GM19455 (cell line): ENCODE data around the gene MCU.
"Not testable (repeated sequence)": the region's sequence is repeated elsewhere in the genome, so short reads cannot be mapped to it uniquely, and the experiment has no call there.

Source experiments
- ATAC-seq: cut with Tn5 transposase; IDR thresholded peaks from one replicate; pipeline ENCODE4 v1.9.1; 2021; ENCODE audit not compliant: unreplicated experiment

MCU gene

DNA sequence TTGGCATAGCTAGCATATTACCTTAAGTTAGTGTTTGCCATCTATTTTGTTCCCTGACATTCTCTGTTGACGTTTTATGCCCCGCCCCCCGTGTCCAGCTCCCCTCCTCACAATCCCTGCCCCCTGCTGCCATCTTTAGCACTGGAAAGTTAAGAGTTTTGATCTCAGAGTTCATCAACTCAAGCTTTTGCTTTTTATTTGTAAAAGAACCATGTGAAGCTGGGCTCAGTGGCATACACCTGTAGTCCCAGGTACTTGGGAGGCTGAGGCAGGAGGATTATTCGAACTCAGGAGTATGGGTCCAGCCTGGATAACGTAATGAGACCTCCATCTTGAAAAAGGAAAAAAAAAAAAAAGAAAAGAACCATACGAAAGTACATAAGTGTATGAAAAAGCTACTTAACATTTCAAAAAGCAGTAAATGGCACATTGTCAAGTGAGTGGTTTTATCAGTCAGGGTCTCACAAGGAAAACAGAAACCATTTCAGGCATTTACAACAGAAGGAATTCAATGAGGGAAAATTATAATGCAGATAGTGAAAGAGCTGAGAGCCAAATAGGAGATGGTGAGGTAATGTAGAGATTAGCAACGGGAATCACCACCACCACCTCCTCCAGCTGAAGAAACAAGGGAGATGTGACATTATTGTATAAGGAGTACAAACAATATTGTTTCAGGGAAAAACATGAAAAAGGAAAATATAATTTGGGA, 64.9 kb downstream of the MCU start:
- ATAC-seq, result no peak

DNA sequence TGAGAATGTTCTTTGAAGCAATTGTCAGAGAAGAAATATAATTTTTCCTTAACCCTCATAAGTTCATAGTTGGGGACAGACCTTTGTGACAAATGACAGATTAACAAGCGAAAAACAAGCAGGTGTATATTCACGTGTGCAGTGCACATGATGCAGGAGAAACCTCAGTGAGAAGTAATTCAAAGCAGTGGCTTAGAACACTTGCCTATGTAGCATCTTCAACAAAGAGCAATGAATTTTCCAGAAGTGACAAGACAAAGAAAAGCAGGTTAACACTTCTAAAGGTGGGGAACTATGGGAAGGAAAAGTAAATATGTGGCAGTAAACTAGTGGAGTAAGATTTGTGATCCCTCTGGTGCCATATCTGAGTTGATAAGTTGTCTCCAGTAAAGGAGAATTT, 65.8 kb downstream of the MCU start:
- ATAC-seq, result no peak

DNA sequence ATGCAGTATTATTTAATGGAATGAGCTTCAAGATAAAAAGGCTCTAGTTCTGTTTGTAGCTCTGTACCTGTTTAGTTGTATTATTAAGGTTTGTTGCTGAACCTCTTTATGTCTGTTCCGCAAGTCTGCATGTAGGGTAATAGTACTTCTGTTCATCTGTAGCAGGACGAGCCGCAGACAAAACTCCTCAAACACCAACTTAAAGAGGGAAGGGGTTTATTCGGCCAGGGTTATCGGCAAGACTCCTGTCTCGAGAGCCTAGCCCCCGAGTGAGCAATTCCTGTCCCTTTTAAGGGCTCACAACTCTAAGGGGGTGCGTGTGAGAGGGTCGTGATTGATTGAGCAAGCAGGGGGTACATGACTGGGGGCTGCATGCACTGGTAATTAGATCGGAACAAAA, 67.0 kb downstream of the MCU start:
- not testable (repeated sequence) for ATAC-seq

DNA sequence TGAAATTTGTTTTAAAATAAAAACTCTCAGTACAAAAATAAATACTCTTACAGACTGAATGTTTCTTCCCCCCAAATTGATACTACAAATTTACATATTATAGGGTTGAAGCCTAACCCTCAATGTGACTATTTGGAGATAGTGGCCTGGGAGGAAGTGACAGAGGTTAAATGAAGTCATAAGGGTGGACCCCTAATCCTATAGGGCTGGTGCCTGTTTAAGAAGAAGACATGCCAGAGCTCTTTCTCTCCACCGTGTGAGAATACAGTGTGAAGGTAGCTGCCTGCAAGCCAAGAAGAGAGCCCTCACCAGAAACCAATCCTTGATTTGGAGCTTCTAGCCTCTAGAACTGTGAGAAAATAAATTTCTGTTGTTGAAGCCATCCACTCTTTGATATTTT, 67.6 kb downstream of the MCU start:
- ATAC-seq, result no peak

DNA sequence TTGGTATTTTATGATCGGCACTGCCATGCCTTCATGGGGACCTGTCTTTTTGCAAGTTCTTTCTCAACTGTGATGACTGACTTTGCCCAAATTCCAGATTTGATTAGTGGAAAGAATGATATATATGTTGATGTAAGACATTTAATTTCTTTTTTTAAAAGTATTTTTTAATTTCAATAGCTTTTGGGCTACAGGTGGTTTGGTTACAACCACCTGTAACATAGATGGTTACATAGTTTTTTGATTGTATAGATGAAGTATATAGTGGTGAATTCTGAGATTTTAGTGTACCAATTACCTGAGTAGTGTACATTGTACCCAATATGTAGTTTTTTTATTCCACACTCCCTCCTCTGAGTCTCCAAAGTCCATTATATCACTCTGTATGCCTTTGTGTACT, 69.6 kb downstream of the MCU start:
- ATAC-seq, result no peak

DNA sequence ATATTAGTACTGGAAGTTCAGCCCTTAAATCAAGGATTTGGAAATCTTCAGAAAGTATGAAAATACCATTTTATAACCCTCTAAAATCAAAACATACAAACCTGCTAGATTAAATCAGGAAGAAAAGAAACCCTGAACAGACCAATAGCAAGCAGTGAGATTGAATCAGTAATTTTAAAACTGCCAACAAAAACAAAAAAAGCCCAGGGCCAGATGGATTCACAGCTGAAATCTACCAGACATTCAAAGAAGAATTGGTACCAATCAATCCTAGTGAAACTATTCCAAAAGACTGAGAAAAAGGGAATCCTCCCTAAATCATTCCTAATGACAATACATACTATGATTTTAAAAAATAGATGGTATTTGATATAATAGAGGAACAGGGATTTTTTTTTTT, 70.1 kb downstream of the MCU start:
- no peak for ATAC-seq

DNA sequence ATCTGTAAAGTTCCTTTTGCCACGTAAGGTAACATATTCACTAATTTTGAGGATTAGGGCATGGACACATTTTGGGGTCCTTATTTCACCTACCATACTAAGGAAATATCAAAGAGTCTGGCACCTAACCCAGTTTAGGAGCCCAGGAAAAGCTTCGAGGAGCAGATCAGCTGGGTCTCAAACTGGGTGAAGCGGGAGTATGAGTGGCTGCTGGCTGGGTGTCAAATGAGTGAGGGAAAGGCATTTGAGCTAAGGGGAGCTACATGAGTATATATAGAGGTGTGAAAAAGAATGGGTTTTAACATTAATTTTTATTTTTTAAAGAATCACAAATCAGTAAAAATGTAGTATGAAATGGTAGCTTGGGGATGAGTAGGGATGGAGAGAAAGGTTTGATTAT, 71.3 kb downstream of the MCU start:
- no peak for ATAC-seq

DNA sequence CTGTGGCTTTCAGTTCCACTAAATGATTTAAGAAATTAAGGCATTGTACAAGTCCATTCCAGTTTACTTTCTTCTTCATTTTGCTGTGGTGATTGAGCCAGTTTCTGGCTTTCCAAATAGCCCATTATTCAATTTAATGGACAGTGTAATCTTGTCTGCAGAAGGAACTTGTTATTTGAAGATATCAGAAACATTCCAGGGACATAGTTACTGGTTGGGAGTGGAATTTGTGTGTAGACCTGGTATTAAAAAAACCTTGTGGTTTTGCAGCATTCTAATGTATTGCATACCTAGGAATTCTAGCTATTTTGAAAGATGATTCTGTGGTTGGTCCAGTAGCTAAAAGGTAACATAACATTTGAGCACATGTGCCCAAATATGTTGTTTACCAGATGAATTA, 72.2 kb downstream of the MCU start:
- ATAC-seq, result no peak

DNA sequence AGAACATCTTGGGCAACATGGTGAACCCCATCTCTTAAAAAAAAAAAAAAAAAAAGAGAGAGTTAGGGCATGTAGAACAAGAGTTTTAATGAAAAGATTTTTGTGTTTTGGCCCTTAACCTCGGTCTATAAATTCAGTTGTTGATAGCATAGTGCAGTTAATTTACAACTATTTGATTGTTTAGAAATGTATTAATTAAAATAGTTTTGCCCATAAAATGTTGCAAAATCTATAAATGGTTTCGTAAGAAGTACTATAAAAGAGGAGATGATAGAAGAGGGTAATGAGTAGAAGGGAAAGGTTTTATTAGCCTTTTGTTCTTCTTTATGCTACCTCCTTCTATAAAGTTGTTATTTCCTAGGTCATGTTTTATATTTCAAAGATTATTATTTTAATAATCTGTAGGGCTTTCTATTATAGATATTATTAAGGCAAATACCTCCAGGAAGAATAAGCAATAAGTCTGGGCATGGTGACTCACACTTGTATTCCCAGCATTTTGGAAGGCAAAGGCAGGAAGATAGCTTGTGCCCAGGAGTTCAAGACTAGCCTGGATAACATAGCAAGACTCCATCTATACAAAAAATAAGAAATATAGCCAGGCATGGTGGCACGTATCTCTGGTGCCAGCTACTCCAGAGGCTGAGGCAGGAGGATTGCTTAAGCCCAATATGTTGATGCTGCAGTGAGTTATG, 73.3 kb downstream of the MCU start:
- no peak for ATAC-seq

DNA sequence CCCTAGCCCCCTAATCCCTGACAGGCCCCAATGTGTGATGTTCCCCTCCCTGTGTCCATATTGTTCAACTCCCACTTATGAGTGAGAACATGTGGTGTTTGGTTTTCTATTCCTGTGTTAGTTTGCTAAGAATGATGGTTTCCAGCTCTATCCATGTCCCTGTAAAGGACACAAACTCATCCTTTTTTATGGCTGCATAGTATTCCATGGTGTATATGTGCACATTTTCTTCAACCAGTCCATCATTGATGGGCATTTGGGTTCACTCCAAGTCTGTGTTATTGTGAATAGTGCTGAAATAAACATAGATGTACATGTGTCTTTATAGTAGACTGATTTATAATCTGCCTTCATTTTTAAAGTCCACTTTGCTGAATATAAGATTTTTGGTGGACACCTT, 79.3 kb downstream of the MCU start:
- not testable (repeated sequence) for ATAC-seq

DNA sequence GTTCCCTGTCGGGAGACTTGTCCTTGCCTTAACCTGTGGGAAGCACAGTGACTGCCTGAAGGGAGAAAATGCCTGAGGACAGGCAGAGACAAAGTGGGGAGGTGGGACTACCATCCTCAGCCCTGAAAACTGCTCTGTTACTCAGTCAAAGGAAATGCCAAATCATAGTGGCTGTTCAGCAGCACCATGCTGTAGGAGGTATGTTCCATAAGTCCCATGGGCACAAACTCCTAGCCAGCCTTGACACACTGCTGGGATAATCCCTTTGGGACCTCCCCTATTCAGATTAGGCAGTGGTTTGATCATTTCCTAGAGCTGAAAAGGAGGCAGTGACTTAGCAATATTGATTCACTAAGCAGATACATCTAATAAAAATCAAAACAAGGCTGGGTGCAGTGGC, 80.1 kb downstream of the MCU start:
- ATAC-seq, result no peak

DNA sequence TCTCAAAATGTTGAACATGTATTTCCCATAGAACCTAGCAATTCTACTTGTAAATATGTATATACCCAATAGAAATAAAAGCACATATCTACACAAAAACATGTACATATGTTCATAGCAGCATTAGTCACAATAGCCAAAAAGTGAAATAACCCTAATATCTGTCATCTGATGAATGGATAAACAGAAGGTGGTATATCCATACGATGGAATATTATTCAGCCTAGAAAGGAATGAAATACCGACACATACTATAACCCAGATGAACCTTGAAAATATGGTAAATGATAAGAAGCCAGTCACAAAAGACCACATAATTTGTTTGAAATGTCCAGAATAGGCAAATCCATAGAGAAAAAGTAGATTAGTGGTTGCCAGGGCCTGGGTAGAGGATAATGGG, 87.9 kb downstream of the MCU start:
- no peak for ATAC-seq

DNA sequence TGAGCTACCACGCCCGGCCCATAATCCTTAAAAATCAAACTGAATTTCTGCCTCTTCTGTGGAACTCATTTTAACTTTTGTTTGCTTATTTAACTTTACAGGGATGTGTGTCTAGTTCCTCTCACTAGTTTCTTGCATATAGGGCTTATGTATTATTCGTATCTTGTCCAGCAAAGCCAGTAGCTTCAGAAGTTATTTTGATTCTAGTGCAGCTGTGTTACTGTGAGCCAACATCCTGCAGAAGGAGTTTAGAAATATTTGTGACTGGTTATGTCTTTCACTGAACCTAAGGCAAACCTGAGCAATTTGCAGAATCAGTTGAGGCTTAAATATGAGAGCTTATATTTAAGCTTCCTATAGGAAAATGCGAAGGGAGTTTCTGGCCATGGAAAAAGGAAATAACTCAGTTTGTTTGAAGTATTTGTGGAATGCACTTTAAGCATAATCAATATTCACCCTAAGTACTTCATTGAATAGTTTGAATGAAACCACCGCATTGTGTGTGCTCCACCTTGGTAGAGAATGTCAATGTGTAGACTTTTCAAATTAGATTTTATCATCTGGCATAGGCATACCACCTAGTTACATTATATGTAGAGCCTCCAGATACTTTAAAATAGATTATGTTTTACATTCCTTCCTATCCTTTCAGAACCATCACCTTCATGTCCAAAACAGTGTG, 90.8 kb downstream of the MCU start:
- no peak for ATAC-seq

DNA sequence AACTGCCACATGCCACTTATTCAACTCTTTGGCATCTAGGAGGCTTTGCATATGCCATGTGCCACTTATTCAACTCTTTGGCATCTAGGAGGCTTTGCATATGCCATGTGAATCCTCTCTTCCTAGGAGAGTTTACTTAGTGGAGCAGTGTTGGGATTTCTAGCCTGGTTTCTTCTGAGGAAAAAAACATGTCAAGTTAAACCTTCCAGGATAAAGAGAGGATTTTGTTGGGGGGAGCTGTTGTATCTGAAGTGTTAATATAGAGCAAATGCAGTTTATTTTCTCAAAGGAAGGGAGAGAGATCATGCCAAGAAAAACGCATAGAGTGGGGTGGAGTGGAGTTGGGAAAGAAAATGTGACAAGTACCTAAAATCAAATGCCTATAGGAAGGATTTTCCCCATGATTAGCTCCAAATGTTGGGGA, 91.5 kb downstream of the MCU start:
- ATAC-seq, result no peak

DNA sequence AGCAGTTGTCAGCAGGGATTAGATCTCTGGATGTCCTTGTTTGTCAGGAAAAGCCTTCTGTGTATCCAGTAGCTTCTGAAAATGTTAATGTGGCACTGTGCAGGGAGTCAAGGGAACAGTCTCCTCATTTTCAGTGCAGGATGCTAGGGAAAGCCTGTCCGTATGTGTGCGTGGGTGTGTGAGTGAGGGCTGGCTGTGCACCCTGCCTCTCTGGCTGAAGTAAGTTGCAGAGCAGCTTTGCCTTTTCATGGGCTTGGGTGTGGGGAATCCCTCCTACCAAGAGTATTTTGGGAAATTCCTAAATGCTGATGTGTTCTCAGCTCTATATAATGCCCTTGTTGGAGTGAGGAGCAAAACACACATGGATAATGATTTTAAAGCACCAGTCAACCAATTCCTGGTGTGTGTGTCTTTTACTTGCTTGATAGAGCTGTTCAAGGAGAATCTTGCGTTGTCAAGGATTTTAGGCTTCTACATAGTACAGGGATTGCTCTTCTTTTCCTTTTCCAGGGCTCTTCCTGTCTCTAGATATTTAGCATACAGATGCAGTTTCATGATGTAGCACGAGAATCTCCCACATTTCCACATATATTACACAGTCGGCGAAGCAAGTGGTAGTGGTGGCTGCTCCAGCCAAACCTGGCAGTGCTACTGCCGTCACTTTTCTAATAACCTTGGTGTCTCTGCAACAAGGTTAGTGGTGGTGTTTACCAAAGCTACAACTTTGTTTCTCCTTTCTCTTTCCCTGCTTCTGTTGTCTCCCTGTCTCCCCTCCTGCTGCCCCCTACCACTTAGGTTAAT, 92.8 kb downstream of the MCU start:
- ATAC-seq, result no peak

DNA sequence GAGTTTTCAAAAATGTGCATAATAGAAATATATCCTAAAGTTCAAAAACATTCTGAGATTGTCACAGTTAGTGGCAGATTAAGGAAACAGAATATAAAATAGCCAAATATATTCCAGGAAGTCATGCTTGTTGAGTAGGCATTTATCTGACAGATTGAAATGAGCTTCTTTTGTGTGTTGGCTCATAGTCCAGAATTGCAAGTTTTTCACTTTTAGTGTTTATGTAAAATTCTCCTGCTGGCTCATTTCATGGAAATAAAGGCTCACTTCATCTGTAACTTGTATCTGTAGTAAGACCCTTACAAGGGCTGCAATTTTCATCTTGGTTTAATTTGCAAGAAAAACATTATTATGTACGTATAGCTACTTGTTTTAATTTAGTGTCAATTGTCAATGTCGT, 93.5 kb downstream of the MCU start:
- no peak for ATAC-seq

DNA sequence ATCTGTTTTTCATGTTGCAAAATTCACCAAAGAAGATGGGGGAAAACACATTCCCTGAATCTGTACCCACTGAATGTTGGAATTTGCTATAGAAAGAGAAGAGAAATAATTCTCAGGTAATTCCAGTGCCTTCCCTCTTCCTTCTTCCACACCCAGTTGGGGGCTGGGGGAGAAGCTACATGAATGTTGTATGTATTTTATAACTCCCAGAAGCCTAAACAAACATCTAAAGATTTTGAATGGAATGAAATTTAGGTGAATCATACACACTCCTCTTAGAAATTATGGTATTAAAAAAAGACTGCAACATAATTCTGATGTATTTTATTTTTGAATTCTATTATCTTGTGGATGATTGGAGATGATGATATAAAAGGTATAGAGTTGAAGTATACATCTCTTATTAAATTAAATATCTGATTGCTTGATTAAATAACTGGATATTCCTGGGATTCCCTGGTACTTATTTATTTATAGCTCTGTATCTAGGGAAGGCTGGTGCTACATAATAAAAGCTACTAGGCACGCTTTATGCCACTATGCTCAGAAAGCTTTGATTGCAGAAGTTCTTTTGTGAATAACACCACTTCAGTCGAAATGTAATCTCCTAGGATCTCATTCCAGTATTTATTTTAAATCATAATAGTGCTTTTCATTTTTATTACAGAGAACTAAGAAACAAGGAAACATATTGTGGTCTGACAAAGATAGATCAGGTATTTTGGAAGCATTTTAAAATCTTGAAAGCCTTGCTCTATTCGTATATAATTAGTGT, 98.5 kb downstream of the MCU start:
- no peak for ATAC-seq

DNA sequence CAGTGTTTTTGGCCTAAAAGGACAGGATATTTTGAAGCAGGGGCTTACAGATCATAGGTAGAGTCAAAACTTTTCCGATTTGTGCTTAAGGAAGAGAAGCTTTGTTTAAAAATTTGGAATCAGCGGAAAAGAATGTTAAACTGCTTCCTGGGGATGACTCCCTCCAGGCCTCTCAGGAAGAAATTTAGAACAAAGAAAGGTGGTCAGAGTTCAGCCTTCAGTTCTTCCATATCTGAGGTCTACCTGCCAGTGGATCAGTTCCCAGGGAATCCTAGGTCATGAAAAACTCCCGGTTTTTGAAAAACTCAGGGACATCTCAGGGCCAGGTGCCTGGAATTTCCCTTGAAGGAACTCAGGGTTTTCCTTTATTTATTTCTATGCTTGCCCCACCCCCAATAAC, 100.3 kb downstream of the MCU start:
- ATAC-seq, result no peak

DNA sequence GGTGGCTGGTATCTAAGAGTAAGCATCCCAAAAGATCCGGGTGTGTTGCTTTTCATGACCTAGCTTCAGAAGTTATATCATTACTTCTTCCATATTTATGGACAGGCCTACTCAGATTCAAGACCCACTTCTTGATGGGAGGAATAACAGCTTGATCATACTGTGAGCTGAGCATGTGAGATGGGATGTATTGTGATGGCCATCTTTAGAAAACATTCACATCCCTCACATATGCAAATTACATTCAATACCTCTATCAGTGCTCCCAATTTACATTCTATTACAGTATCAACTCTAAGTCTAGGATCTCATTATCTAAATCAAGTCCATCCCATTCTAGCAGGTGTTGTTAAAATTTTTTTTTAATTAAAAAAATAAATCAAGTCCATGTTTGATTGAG, 101.8 kb downstream of the MCU start:
- no peak for ATAC-seq

DNA sequence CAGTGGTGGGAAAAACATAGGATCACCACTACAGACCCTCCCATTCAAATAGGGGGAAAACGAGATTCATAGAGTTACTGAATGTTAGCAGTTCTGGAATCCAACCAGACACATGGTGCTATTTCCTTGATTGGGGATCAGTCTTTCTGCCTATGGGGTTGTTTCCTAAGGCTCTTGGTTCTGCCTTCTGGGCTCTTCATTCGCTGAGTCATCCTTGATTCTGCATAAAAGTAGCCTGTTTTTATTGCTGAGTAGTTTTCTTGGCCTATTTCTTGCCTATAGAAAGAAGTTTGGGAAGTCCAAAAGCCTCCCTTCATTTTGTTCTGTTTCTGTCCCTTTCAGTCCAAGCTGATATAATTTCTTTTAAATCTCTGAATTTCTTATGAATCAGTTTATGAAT, 102.3 kb downstream of the MCU start:
- no peak for ATAC-seq

DNA sequence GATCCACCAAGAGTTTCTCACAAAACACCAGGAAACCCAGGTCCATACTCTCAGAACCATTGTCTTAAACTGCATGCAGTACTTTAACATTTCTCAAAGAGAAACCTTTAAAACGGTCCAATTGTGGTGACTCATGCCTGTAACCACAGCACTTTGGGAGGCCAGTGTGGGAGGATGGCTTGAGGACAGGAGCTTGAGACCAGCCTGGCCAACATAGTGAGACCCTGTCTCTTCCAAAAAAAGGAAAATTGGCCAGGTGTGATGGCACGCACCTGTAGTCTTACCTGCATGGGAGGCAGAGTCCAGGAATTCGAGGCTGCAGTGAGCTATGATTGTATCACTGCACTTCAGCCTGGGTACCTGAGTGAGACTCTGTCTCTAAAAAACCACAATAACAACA, 104.1 kb downstream of the MCU start:
- ATAC-seq, result no peak
